Measurements from ENCODE around the gene NOC4L. TPM values are rescaled to one million over a fixed set of nuclear protein-coding genes. Genes with fewer than 3 reads are reported as not detected.

NOC4L gene
- total RNA-seq, 1 donor from 2014 or later: 10.0 TPM

DNA sequence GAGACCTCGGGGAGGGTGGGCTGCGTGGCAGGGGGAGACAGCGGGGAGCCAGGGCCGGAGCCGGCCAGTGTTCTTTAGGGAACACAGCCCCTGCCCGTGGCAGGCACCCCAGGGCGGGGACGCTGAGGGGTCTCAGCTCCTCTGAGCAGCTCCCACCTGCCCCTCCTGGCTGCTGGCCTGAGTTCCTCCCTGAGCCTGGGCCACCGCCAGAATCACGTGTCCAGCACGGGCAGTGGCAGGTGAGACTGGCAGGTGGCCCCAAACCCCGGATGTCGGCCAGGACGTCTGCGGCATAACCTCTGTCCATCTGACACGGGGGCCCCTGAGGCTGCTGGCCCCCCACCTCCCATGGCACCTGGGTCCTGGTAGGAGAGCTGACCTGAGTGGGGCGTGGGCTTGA is 25.1 kb downstream of the NOC4L start:
- TF ChIP-seq, protein P1, sequence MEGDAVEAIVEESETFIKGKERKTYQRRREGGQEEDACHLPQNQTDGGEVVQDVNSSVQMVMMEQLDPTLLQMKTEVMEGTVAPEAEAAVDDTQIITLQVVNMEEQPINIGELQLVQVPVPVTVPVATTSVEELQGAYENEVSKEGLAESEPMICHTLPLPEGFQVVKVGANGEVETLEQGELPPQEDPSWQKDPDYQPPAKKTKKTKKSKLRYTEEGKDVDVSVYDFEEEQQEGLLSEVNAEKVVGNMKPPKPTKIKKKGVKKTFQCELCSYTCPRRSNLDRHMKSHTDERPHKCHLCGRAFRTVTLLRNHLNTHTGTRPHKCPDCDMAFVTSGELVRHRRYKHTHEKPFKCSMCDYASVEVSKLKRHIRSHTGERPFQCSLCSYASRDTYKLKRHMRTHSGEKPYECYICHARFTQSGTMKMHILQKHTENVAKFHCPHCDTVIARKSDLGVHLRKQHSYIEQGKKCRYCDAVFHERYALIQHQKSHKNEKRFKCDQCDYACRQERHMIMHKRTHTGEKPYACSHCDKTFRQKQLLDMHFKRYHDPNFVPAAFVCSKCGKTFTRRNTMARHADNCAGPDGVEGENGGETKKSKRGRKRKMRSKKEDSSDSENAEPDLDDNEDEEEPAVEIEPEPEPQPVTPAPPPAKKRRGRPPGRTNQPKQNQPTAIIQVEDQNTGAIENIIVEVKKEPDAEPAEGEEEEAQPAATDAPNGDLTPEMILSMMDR (IDR thresholded peaks at IDR 0.05; ENCODE audit: insufficient read depth, low read length, severe bottlenecking): no peak
- peaks cover 5% of the 10 kb centered on the region for H3K27me3 ChIP-seq (ENCODE audit: control insufficient read depth, insufficient read depth, low read length)
- no peak for FAIRE-seq

DNA sequence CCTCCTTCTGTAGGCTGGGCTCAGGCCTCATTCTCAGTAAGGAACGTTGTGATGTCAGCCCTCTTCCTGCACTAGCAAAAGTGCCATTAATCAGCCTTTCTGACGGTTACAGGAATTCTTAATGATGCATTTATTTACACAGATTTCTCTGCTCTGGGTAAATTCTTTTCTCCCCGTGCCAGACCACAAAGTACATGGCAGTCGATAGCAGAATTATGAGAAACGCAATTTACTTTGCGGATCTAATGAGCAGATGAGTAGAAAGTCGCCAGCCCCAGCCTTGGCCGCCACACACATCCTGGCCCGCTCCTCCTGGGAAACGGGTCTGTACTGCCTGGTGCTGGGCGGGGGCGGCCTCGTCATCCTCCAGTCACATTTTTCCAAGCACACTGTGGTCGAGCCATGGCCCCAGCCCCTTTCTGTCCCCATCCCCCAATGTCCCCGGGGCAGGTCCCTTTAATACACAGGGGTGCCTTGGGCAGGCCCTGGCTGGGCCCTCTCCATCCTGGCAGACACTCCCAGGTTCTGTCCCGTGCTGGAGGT is 25.9 kb downstream of the NOC4L start:
- Histone ChIP-seq H3K27me3 (ENCODE audit: control insufficient read depth, insufficient read depth, low read length) (peaks cover 5% of the 10 kb centered on the region), H3K36me3 (ENCODE audit: control insufficient read depth, insufficient read depth, low read length) (no peaks in the 10 kb centered on the region), H3K4me3 (ENCODE audit: low read depth, low read length) (no peak overlapping the region)
- FAIRE-seq: no peak
- DNase-seq (ENCODE audit: low read depth): no peak
- TF ChIP-seq, protein P1 (IDR thresholded peaks at IDR 0.05; ENCODE audit: insufficient read depth, low read length, severe bottlenecking): no peak

More for the DNA sequence above, 25.1 kb downstream of the NOC4L start:
- H3K36me3 ChIP-seq (ENCODE audit: control insufficient read depth, insufficient read depth, low read length): no peaks in the 10 kb centered on the region
- no peak overlapping the region for H3K4me3 ChIP-seq (ENCODE audit: low read depth, low read length)
- DNase-seq (ENCODE audit: low read depth): no peak

DNA sequence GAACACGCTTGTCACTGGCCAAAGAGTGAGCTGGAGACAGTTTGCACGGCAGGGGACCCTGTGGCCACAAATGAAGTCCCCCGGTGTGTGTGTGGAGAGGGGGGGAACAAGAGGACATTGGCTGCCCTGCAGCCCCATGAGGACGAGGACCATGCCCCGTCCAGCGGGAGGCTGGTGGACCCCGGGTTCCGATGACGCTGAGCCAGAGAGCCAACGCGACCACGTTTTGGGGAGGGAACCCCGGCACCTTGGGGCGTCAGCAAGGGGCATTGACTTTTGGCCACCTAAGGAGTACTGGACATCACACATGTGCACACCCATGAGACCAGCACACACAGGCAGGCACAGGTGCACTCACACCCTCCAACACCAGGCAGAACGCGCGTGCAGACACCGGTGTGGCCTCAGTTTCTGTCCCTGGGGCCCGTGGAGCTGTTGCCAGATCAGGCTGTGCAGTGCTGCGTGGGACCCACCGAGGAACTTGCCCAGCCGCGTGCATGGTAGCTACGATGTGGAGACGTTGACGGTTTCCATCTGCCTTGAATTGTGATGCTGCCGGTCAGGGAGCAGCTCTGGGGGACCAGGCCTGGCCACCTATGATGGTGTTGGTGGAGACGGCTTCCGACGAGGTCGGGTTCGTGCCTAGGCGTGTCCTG is 26.5 kb downstream of the NOC4L start:
- TF ChIP-seq, protein P1 (IDR thresholded peaks at IDR 0.05; ENCODE audit: insufficient read depth, low read length, severe bottlenecking): no peak
- H3K27me3 ChIP-seq (ENCODE audit: control insufficient read depth, insufficient read depth, low read length): peaks cover 5% of the 10 kb centered on the region
- FAIRE-seq (no peak), DNase-seq (ENCODE audit: low read depth) (no peak)
- no peak overlapping the region for H3K4me3 ChIP-seq (ENCODE audit: low read depth, low read length)
- no peaks in the 10 kb centered on the region for H3K36me3 ChIP-seq (ENCODE audit: control insufficient read depth, insufficient read depth, low read length)

DNA sequence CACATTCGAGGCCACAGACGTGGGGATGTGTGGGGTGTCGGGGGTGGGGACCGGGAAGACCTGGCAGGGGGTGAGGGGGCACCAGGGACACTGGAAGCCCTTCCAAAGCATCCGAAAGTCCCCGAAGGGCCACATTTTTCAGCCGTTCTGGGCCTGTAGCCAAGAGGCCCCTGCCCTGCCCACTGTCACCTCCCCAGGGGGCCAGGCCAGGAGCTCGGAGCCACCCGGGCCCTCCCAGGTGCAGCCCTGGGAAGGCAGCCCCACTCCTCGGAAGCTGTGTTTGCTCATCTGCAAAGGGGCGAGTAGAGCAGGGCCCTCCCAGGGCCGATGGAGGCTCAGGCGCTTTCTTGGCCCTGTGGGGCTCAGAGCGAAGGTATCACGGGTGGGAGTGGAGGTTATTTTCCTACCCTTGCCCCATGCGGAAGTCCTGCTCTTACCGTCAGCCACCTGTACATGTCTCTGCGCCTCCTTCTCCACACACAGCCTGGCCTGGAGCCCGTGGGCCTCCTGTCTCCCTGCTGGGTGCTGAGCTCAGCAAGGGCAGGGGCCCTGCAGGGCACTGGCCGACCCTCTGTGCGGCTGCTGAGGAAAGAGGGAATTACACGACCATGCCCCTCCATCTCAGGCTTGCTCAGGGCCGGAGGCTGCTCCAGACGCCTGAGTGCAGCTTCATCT is 27.2 kb downstream of the NOC4L start:
- H3K36me3 ChIP-seq (ENCODE audit: control insufficient read depth, insufficient read depth, low read length): no peaks in the 10 kb centered on the region
- DNase-seq (ENCODE audit: low read depth): no peak
- no peak for FAIRE-seq
- TF ChIP-seq, protein P1 (IDR thresholded peaks at IDR 0.05; ENCODE audit: insufficient read depth, low read length, severe bottlenecking): no peak
- no peak overlapping the region for H3K4me3 ChIP-seq (ENCODE audit: low read depth, low read length)
- H3K27me3 ChIP-seq (ENCODE audit: control insufficient read depth, insufficient read depth, low read length): peaks cover 5% of the 10 kb centered on the region

DNA sequence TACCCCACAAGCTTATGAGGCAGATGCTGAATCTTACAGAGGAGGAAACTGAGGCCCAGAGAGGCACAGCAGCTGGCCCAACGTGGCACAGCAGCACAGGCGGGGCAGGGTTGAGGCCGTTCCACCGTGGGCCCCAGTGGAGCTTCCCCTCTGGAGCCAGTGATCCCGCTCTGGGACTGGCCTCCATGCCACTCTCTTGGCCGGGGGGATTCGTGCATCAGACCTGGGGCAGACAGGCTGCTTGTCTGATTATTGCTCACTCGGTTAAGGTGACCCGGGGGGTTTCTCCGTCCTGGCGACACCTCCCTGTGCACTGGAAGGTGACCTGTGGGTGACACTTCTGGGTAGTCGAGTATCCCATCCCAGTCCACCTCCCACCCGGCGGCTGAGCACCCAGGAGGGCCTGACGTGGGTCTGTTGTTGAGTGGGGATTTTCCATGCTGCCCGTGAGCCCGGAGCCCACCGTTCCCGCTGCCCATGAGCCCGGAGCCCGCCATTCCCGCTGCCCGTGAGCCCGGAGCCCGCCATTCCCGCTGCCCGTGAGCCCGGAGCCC is 27.8 kb downstream of the NOC4L start:
- no peak overlapping the region for H3K4me3 ChIP-seq (ENCODE audit: low read depth, low read length)
- TF ChIP-seq, protein P1 (IDR thresholded peaks at IDR 0.05; ENCODE audit: insufficient read depth, low read length, severe bottlenecking): no peak
- H3K27me3 ChIP-seq (ENCODE audit: control insufficient read depth, insufficient read depth, low read length): peaks cover 5% of the 10 kb centered on the region
- no peaks in the 10 kb centered on the region for H3K36me3 ChIP-seq (ENCODE audit: control insufficient read depth, insufficient read depth, low read length)
- DNase-seq (ENCODE audit: low read depth) (no peak), FAIRE-seq (no peak)
